ENCODE results near the gene RELL1.

DNA sequence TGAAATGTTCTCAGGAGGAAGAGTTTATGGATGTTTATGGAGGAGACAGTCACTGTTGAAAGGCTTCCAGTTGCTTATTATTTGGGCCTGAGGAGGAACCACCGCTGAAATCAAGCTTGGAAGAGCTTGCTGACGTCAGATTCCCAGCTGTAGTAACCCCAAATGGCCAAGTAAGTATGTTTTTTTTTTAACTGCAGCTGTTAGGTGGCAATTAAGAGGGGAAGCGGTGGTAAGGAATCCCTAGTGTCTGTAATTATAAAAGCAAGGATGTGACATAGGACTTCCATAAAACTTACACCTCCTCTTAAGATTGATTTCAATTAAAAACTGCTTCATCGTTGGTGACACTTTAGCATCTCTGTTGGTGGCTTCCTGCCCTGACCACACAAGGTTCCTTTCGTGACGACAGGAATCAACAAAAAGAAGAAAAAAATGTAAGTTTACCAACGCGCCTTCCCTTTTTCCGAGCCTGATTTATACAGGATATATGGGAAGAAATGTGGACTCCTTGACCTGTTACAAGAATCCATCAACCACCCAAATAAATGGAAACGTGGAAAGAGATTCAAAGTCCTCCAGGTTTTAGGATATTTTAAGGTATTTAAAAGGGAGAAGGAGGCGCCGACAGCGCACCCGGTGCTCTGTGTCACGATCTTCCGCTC is 884 bp downstream of the RELL1 start:
- TF ChIP-seq, protein P1, sequence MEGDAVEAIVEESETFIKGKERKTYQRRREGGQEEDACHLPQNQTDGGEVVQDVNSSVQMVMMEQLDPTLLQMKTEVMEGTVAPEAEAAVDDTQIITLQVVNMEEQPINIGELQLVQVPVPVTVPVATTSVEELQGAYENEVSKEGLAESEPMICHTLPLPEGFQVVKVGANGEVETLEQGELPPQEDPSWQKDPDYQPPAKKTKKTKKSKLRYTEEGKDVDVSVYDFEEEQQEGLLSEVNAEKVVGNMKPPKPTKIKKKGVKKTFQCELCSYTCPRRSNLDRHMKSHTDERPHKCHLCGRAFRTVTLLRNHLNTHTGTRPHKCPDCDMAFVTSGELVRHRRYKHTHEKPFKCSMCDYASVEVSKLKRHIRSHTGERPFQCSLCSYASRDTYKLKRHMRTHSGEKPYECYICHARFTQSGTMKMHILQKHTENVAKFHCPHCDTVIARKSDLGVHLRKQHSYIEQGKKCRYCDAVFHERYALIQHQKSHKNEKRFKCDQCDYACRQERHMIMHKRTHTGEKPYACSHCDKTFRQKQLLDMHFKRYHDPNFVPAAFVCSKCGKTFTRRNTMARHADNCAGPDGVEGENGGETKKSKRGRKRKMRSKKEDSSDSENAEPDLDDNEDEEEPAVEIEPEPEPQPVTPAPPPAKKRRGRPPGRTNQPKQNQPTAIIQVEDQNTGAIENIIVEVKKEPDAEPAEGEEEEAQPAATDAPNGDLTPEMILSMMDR (IDR thresholded peaks at IDR 0.05): no peak
- TF ChIP-seq EP300 (IDR thresholded peaks at IDR 0.05): no peak
- peak in 2 of 3 donors; percentile 1 to 7 for TF ChIP-seq POLR2AphosphoS5 (IDR thresholded peaks at IDR 0.05)

All from stomach (tissue), 4 donors.